Hepatocyte (in vitro differentiated cells): ENCODE results near the gene TMEM63B. TPM values are rescaled to one million over a fixed set of nuclear protein-coding genes. Genes with fewer than 3 reads are reported as not detected.
"Not testable (repeated sequence)": the region's sequence is repeated elsewhere in the genome, so short reads cannot be mapped to it uniquely, and the experiment has no call there.

Experiments used
- DNase-seq: peaks from one replicate; pipeline ENCODE4 v3.0.0-alpha.2; 2016; ENCODE audit warnings: low spot score
- H2AFZ ChIP-seq: fragments of 200-600 bp; sonication (generic); 2 replicates; pipeline ENCODE4 v1.6.0; 2016; ENCODE audit warnings: antibody characterized with exemption, mild to moderate bottlenecking
- H3K27ac ChIP-seq: fragments of 200-600 bp; sonication (generic); 2 replicates; pipeline ENCODE4 v1.5.1; 2016; ENCODE audit warnings: mild to moderate bottlenecking
- H3K27me3 ChIP-seq: fragments of 200-600 bp; sonication (generic); 2 replicates; pipeline ENCODE4 v1.6.1; 2016
- H3K36me3 ChIP-seq: fragments of 200-600 bp; sonication (generic); replicated peaks from 2 replicates; pipeline ENCODE4 v1.5.1; 2016; ENCODE audit warnings: low read depth; ENCODE audit not compliant: insufficient read depth
- H3K4me1 ChIP-seq: fragments of 200-600 bp; sonication (generic); 2 replicates; pipeline ENCODE4 v1.5.1; 2016; ENCODE audit warnings: mild to moderate bottlenecking, moderate library complexity; ENCODE audit not compliant: insufficient read depth
- H3K4me2 ChIP-seq: fragments of 200-600 bp; sonication (generic); 2 replicates; pipeline ENCODE4 v1.6.0; 2016
- H3K4me3 ChIP-seq: fragments of 200-600 bp; sonication (generic); 2 replicates; pipeline ENCODE4 v1.5.1; 2016; ENCODE audit warnings: mild to moderate bottlenecking
- H3K79me2 ChIP-seq: fragments of 200-600 bp; sonication (generic); 2 replicates; pipeline ENCODE4 v1.6.0; 2017; ENCODE audit warnings: mild to moderate bottlenecking
- H3K9me2 ChIP-seq: fragments of 200-600 bp; sonication (generic); replicated peaks from 2 replicates; pipeline ENCODE4 v1.6.0; 2017; ENCODE audit warnings: mild to moderate bottlenecking; ENCODE audit not compliant: insufficient read depth
- H3K9me3 ChIP-seq: fragments of 200-600 bp; sonication (generic); 2 replicates; pipeline ENCODE4 v1.5.1; 2016; ENCODE audit warnings: low read depth, mild to moderate bottlenecking
- H4K20me1 ChIP-seq: fragments of 200-600 bp; sonication (generic); 2 replicates; pipeline ENCODE4 v1.6.0; 2016; ENCODE audit warnings: mild to moderate bottlenecking; ENCODE audit not compliant: insufficient read depth, poor library complexity, severe bottlenecking
- EZH2 ChIP-seq: fragments of 200-600 bp; sonication (generic); IDR thresholded peaks from 2 replicates; pipeline ENCODE4 v1.6.1; 2016; ENCODE audit warnings: antibody characterized with exemption, mild to moderate bottlenecking, borderline replicate concordance
- EZH2phosphoT487 ChIP-seq: fragments of 200-600 bp; sonication (generic); IDR thresholded peaks from one replicate; pipeline ENCODE4 v1.6.1; 2018; ENCODE audit warnings: antibody characterized with exemption, mild to moderate bottlenecking, low read depth, moderate library complexity; ENCODE audit not compliant: unreplicated experiment, severe bottlenecking
- WGBS: methylation state at CpG from one replicate; pipeline ENCODE4 v1.1.6; 2016; ENCODE audit warnings: low lambda C conversion rate; ENCODE audit errors: missing lambda C conversion rate; 5-methylcytosine and 5-hydroxymethylcytosine counted together
- polyA plus RNA-seq: library from polyadenylated mRNA; unstranded; fragments of >200 nt; fragmentation: Nextera tagmentation; extraction: Ambion mirVana; gene quantifications from 2 replicates; pipeline ENCODE4 v1.2.1, GENCODE V29; 2016
- total RNA-seq: library from RNA; depleted of rRNA; stranded (reverse); fragments of >200 nt; gene quantifications from 2 replicates; pipeline ENCODE4 v1.2.3, GENCODE V29; 2014
- TF ChIP-seq, protein P1 (sequence below): fragments of 200-600 bp; sonication (generic); IDR thresholded peaks from 2 replicates; pipeline ENCODE4 v1.5.1; 2016; ENCODE audit warnings: antibody characterized with exemption, mild to moderate bottlenecking; ENCODE audit not compliant: poor library complexity

The TMEM63B gene
- total and polyA plus RNA-seq, 2 experiments from 2014 or later = 31.4 to 43.5 TPM

DNA sequence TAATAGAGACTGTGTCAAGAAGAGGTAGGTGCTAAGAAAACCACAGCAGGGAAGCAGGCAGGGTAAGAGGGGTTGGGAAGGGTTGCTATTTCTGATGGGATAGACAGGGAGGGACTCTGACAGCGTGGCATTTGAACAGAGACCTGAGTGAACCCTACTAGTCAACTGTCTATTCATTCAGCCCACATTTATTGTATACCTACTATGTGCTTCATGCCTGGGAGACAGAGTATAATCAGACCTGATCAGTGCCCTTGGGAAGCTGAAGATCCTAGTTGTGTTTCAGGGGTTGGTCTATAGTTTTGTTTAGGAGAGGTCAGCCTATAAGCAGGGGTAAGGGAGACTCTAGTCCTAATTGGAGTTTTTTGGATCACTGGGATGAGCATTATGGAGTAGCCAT, 16.4 kb downstream of the TMEM63B start:
- Histone ChIP-seq H3K4me2 (no peak overlapping the region), H3K4me1 (no peaks in the 10 kb centered on the region), H3K36me3 (no peaks in the 10 kb centered on the region), H3K27ac (no peak overlapping the region), H4K20me1 (no peaks in the 10 kb centered on the region), H2AFZ (no peak overlapping the region), H3K9me2 (no peaks in the 10 kb centered on the region), H3K4me3 (no peak overlapping the region), H3K27me3 (no peaks in the 10 kb centered on the region), H3K9me3 (no peaks in the 10 kb centered on the region), H3K79me2 (no peaks in the 10 kb centered on the region)
- WGBS = 94% methylated on average over 1 of the region's 1 CpG
- DNase-seq = no peak
- TF ChIP-seq EZH2phosphoT487 (no peak), EZH2 (no peak)
- TF ChIP-seq, protein P1, sequence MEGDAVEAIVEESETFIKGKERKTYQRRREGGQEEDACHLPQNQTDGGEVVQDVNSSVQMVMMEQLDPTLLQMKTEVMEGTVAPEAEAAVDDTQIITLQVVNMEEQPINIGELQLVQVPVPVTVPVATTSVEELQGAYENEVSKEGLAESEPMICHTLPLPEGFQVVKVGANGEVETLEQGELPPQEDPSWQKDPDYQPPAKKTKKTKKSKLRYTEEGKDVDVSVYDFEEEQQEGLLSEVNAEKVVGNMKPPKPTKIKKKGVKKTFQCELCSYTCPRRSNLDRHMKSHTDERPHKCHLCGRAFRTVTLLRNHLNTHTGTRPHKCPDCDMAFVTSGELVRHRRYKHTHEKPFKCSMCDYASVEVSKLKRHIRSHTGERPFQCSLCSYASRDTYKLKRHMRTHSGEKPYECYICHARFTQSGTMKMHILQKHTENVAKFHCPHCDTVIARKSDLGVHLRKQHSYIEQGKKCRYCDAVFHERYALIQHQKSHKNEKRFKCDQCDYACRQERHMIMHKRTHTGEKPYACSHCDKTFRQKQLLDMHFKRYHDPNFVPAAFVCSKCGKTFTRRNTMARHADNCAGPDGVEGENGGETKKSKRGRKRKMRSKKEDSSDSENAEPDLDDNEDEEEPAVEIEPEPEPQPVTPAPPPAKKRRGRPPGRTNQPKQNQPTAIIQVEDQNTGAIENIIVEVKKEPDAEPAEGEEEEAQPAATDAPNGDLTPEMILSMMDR = no peak

DNA sequence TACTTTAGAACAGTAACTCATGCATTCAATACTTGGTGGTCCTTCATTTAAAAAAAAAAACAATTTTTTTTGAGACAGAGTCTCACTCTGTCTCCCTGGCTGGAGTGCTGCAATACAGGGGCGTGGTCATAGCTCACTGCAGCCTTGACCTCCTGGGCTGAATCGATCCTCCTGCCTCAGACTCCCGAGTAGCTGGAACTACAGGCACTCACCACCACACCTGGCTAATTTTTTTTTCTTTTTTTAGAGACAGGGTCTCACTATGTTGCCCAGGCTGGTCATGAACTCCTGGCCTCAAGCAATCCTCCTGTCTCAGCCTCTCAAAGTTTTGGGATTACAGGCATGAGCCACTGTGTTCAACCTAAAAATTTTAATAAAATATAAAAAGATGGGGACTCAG, 17.2 kb downstream of the TMEM63B start:
- DNase-seq, H3K36me3 ChIP-seq, H3K4me1 ChIP-seq, H3K9me3 ChIP-seq, H2AFZ ChIP-seq, H3K27me3 ChIP-seq, H3K27ac ChIP-seq, H4K20me1 ChIP-seq, H3K4me3 ChIP-seq, H3K79me2 ChIP-seq, H3K9me2 ChIP-seq, H3K4me2 ChIP-seq: not testable (repeated sequence)
- WGBS = 86% methylated on average over 3 of the region's 3 CpGs

DNA sequence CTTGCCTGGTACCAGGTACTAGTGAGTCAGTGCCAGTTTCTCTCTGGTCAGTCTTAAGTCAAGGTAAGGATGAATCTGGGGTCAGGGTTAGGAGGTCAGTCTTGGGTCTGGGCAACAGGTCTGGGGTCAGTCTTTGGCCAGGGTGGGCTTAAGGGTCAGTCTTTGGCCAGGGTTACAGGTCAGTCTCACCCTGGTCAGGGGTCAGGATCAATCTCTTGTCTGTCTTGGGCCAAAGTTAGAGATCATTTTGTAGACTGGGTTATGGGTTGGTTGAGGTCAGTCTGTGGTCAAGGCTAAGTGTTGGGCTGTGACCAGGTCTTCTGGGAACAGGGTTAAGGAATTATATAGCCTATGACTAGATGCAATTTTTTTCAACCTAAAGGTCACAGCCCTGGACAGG, 18.5 kb downstream of the TMEM63B start:
- H4K20me1 ChIP-seq = no peaks in the 10 kb centered on the region
- H3K27me3 ChIP-seq = no peaks in the 10 kb centered on the region
- H3K4me1 ChIP-seq = no peaks in the 10 kb centered on the region
- no peaks in the 10 kb centered on the region for H3K9me2 ChIP-seq
- H2AFZ ChIP-seq = no peak overlapping the region
- TF ChIP-seq EZH2 (no peak), EZH2phosphoT487 (no peak)
- TF ChIP-seq, protein P1 = no peak
- no peaks in the 10 kb centered on the region for H3K36me3 ChIP-seq
- H3K79me2 ChIP-seq = no peaks in the 10 kb centered on the region
- no peak overlapping the region for H3K27ac ChIP-seq
- H3K4me3 ChIP-seq = no peak overlapping the region
- DNase-seq = no peak
- H3K9me3 ChIP-seq = no peaks in the 10 kb centered on the region
- no peak overlapping the region for H3K4me2 ChIP-seq

DNA sequence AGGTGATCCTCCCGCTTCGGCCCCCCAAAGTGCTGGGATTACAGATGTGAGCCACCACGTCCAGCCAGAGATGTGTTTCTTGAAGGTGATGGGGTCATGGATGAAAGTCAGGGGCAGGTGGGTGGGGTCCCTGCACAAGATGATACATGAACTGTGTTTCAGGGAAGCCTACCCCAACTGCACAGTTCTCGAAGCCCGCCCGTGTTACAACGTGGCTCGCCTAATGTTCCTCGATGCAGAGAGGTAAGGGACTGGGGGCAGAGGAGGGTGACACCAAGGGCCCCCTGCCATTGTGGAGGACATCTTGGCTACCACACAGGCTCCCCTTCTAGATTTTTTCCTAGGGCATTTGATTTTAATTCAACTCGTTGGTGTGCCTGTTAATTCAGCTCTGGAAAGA, 19.3 kb downstream of the TMEM63B start:
- DNase-seq = no peak
- TF ChIP-seq EZH2 (no peak), EZH2phosphoT487 (no peak)
- TF ChIP-seq, protein P1 = no peak
- H3K36me3 ChIP-seq = no peaks in the 10 kb centered on the region

More for the DNA sequence above, 19.3 kb downstream of the TMEM63B start:
- Histone ChIP-seq H4K20me1 (no peaks in the 10 kb centered on the region), H3K9me3 (no peaks in the 10 kb centered on the region), H3K79me2 (no peaks in the 10 kb centered on the region), H3K27ac (no peak overlapping the region), H2AFZ (no peak overlapping the region), H3K4me3 (no peak overlapping the region), H3K4me1 (no peaks in the 10 kb centered on the region), H3K4me2 (no peak overlapping the region), H3K27me3 (no peaks in the 10 kb centered on the region), H3K9me2 (no peaks in the 10 kb centered on the region)
- 93% methylated on average over 10 of the region's 10 CpGs for WGBS
